Smooth muscle cell (in vitro differentiated cells): Measurements from ENCODE around the gene RPS21. TPM values are rescaled to one million over a fixed set of nuclear protein-coding genes. Genes with fewer than 3 reads are reported as not detected.

Experiments
- DNase-seq: peaks from one replicate; lab custom pipeline; 2025; ENCODE audit not compliant: unreplicated experiment; lab: John Stamatoyannopoulos, UW
- H2AFZ ChIP-seq: fragments of 200-600 bp; sonication (generic); 2 replicates; pipeline ENCODE4 v1.6.0; 2016; ENCODE audit warnings: antibody characterized with exemption, low read depth, mild to moderate bottlenecking
- H3F3A ChIP-seq: fragments of 200-600 bp; sonication (generic); 2 replicates; pipeline ENCODE4 v1.6.0; 2017; ENCODE audit warnings: antibody characterized with exemption, low read depth
- H3K27ac ChIP-seq: fragments of 200-600 bp; sonication (generic); 2 replicates; pipeline ENCODE4 v1.5.1; 2016; ENCODE audit warnings: low read depth, mild to moderate bottlenecking
- H3K27me3 ChIP-seq: fragments of 200-600 bp; sonication (generic); 2 replicates; pipeline ENCODE4 v1.6.1; 2016; ENCODE audit warnings: low read depth, mild to moderate bottlenecking
- H3K36me3 ChIP-seq: fragments of 200-600 bp; sonication (generic); 2 replicates; pipeline ENCODE4 v1.5.1; 2016; ENCODE audit warnings: low read depth
- H3K4me1 ChIP-seq: fragments of 200-600 bp; sonication (generic); 2 replicates; pipeline ENCODE4 v1.5.1; 2016; ENCODE audit warnings: low read depth
- H3K4me2 ChIP-seq: fragments of 200-600 bp; sonication (generic); 2 replicates; pipeline ENCODE4 v1.6.0; 2016; ENCODE audit warnings: mild to moderate bottlenecking
- H3K4me3 ChIP-seq: fragments of 200-600 bp; sonication (generic); 2 replicates; pipeline ENCODE4 v1.5.1; 2016; ENCODE audit warnings: mild to moderate bottlenecking
- H3K79me2 ChIP-seq: fragments of 200-600 bp; sonication (generic); 2 replicates; pipeline ENCODE4 v1.6.0; 2016; ENCODE audit warnings: low read depth, mild to moderate bottlenecking
- H3K9ac ChIP-seq: fragments of 200-600 bp; sonication (generic); 2 replicates; pipeline ENCODE4 v1.6.0; 2016; ENCODE audit warnings: low read depth
- H3K9me3 ChIP-seq: fragments of 200-600 bp; sonication (generic); replicated peaks from 2 replicates; pipeline ENCODE4 v1.5.1; 2016; ENCODE audit warnings: low read depth
- H4K20me1 ChIP-seq: fragments of 200-600 bp; sonication (generic); 2 replicates; pipeline ENCODE4 v1.6.0; 2016; ENCODE audit warnings: low read depth
- CTCF ChIP-seq: fragments of 200-600 bp; sonication (generic); IDR thresholded peaks from 2 replicates; pipeline ENCODE4 v1.5.1; 2017; ENCODE audit warnings: borderline replicate concordance, mild to moderate bottlenecking, antibody characterized with exemption; ENCODE audit not compliant: insufficient read depth, poor library complexity, severe bottlenecking
- WGBS: methylation state at CpG from one replicate; pipeline ENCODE4 v1.1.7; 2016; ENCODE audit warnings: low lambda C conversion rate; 5-methylcytosine and 5-hydroxymethylcytosine counted together
- polyA plus RNA-seq: library from polyadenylated mRNA; unstranded; fragments of >200 nt; fragmentation: Nextera tagmentation; extraction: Ambion mirVana; gene quantifications from 2 replicates; pipeline ENCODE4 v1.2.1, GENCODE V29; 2016
- total RNA-seq: library from RNA; depleted of rRNA; stranded (reverse); fragments of >200 nt; gene quantifications from 2 replicates; pipeline ENCODE4 v1.2.3, GENCODE V29; 2014

Gene RPS21
- total and polyA plus RNA-seq, 2 experiments from 2014 or later: 438 to 4,082 TPM

DNA sequence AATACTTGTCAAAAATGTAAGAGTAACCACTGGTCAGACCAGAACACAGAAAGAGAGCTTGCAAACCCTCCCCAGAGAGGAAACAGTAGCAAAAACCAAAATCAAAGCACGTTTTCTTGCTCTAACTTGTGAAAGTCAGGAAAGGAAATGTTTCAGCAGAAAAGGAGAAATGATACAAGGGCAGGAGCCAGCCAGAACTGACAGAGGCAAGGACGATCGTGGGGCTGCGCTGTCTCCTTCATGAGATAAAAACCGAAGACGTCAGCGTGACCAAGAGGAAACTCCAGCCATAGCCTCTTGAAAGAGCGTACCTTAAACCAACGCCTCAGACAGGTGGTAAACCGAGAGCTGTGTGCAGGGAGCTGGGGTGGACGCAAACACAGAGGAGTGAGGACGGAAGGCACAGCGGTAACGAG lies 47.2 kb upstream of the RPS21 start:
- H3F3A ChIP-seq: no peaks in the 10 kb centered on the region
- H3K9ac ChIP-seq: no peak overlapping the region
- 90% methylated on average over 14 of the region's 14 CpGs for WGBS
- H3K27ac ChIP-seq: no peak overlapping the region
- no peak for DNase-seq
- no peaks in the 10 kb centered on the region for H3K79me2 ChIP-seq
- H3K27me3 ChIP-seq: no peaks in the 10 kb centered on the region
- no peak for TF ChIP-seq CTCF
- H3K4me3 ChIP-seq: no peak overlapping the region
- no peaks in the 10 kb centered on the region for H3K4me1 ChIP-seq
- no peaks in the 10 kb centered on the region for H3K9me3 ChIP-seq
- no peak overlapping the region for H2AFZ ChIP-seq
- no peaks in the 10 kb centered on the region for H4K20me1 ChIP-seq
- H3K36me3 ChIP-seq: no peaks in the 10 kb centered on the region
- H3K4me2 ChIP-seq: no peak overlapping the region

GRCh38 chr20:62342910-62343309 lies 44.0 kb upstream of the RPS21 start:
- Histone ChIP-seq H3K4me2 (no peak overlapping the region), H3K9ac (no peak overlapping the region), H3K27ac (no peak overlapping the region), H3F3A (no peaks in the 10 kb centered on the region), H2AFZ (no peak overlapping the region), H3K4me3 (no peak overlapping the region), H4K20me1 (no peaks in the 10 kb centered on the region), H3K36me3 (no peaks in the 10 kb centered on the region), H3K79me2 (no peaks in the 10 kb centered on the region), H3K4me1 (no peaks in the 10 kb centered on the region), H3K27me3 (no peaks in the 10 kb centered on the region), H3K9me3 (no peaks in the 10 kb centered on the region)
- no peak for DNase-seq
- 92% methylated on average over 10 of the region's 10 CpGs for WGBS
- no peak for TF ChIP-seq CTCF

- H3K4me2 ChIP-seq: no peak overlapping the region
- no peaks in the 10 kb centered on the region for H3K9me3 ChIP-seq
- H3K9ac ChIP-seq: no peak overlapping the region
- no peak overlapping the region for H2AFZ ChIP-seq
- H3K36me3 ChIP-seq: no peaks in the 10 kb centered on the region
- no peak for DNase-seq
- TF ChIP-seq CTCF: no peak
- no peak overlapping the region for H3K27ac ChIP-seq
- H3K4me3 ChIP-seq: no peak overlapping the region
- H3K4me1 ChIP-seq: no peaks in the 10 kb centered on the region
- no peaks in the 10 kb centered on the region for H3K27me3 ChIP-seq
- WGBS: 94% methylated on average over 5 of the region's 5 CpGs
- no peaks in the 10 kb centered on the region for H3F3A ChIP-seq
- H4K20me1 ChIP-seq: no peaks in the 10 kb centered on the region
- no peaks in the 10 kb centered on the region for H3K79me2 ChIP-seq
Measured at GRCh38 chr20:62344092-62344491, 42.8 kb upstream of the RPS21 start.

DNA sequence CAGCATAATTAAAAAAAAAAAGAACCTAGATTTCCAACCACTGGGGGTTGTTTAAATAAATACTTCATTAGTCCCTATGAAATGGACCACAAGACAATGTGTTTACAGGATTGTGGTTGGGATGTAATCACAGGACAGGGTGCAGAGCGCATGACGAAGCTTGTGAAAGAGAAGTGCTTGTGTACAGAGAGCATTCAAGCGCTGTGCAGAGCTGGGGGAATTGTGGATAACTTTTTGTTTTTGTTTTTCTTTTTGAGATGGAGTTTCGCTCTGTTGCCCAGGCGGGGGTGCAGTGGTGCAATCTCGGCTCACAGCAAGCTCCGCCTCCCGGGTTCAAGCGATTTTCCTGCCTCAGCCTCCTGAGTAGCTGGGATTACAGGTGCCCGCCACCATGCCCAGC lies 42.1 kb upstream of the RPS21 start:
- no peaks in the 10 kb centered on the region for H3K79me2 ChIP-seq
- H4K20me1 ChIP-seq: no peaks in the 10 kb centered on the region
- no peak for TF ChIP-seq CTCF
- no peaks in the 10 kb centered on the region for H3K4me1 ChIP-seq
- H3F3A ChIP-seq: no peaks in the 10 kb centered on the region
- H3K27ac ChIP-seq: no peak overlapping the region
- no peak overlapping the region for H3K4me3 ChIP-seq
- 91% methylated on average over 10 of the region's 10 CpGs for WGBS
- no peak overlapping the region for H2AFZ ChIP-seq
- H3K9ac ChIP-seq: no peak overlapping the region
- H3K4me2 ChIP-seq: no peak overlapping the region
- H3K27me3 ChIP-seq: no peaks in the 10 kb centered on the region
- no peak for DNase-seq
- no peaks in the 10 kb centered on the region for H3K9me3 ChIP-seq
- H3K36me3 ChIP-seq: no peaks in the 10 kb centered on the region
